ENCODE measurements around the gene ACMSD.

GRCh38 chr2:134912361-134912760 is 73.9 kb downstream of the ACMSD start:
- TF ChIP-seq CTCF (IDR thresholded peaks at IDR 0.05; ENCODE audit: insufficient read depth, low read length) (no peak), POLR2AphosphoS5 (IDR thresholded peaks at IDR 0.05; ENCODE audit: low read depth) (no peak), REST (IDR thresholded peaks at IDR 0.05; ENCODE audit: insufficient replicate concordance, low read depth) (no peak), GABPA (IDR thresholded peaks at IDR 0.05; ENCODE audit: low read depth) (no peak)

All from HL-60 (cell line).